ENCODE results near the gene RBM10. TPM values are rescaled to one million over a fixed set of nuclear protein-coding genes. Genes with fewer than 3 reads are reported as not detected.

RBM10 gene
- total and polyA plus RNA-seq, 2 donors (not counting 3 experiments of a cell fraction or from before 2014, with no cell fraction given), result 37.3 to 51.5 TPM

GRCh38 chrX:47235691-47236103 lies 90.7 kb downstream of the RBM10 start:
- H3K36me3 ChIP-seq (ENCODE audit: control insufficient read depth in 2 of 2, extremely low read depth in 1 of 2, insufficient read depth in 2 of 2, low read length in 2 of 2), result peaks cover 0 to 8% of the 10 kb centered on the region in 2 experiments
- intact Hi-C loops (cut with micrococcal nuclease) (no loop called here), dilution Hi-C loops (cut with MboI; ENCODE audit: extremely low pct_ligation_motif_present, low sequenced_read_pairs) (no loop called here)
- H3K4me1 ChIP-seq (ENCODE audit: control insufficient read depth, extremely low read depth, insufficient read depth, low read length), result peaks cover 3% of the 10 kb centered on the region
- H2AFZ ChIP-seq (ENCODE audit: low read depth, low read length), result no peak overlapping the region
- FAIRE-seq, result no peak
- H3K79me2 ChIP-seq (ENCODE audit: control insufficient read depth, insufficient read depth, low read length), result peaks cover 8% of the 10 kb centered on the region
- H4K20me1 ChIP-seq (replicated peaks; ENCODE audit: control insufficient read depth, extremely low read depth, insufficient read depth, low read length), result no peaks in the 10 kb centered on the region
- TF ChIP-seq MYC (IDR thresholded peaks at IDR 0.05; ENCODE audit: low read depth, low read length), result no peak
- no peak for TF ChIP-seq FOS (IDR thresholded peaks at IDR 0.05; ENCODE audit: borderline replicate concordance, insufficient read depth, low read length)
- TF ChIP-seq POLR2A (IDR thresholded peaks at IDR 0.05; ENCODE audit: low read depth, low read length), result no peak
- no peak for TF ChIP-seq CTCF (IDR thresholded peaks at IDR 0.05; ENCODE audit: extremely low read depth in 1 of 2, insufficient read depth in 1 of 2, low read depth in 1 of 2, low read length in 2 of 2)
- TF ChIP-seq JUN (IDR thresholded peaks at IDR 0.05; ENCODE audit: borderline replicate concordance, insufficient read depth, insufficient read length, low read depth), result no peak
- no peak for TF ChIP-seq EZH2 (IDR thresholded peaks at IDR 0.05; ENCODE audit: borderline replicate concordance, low read depth, low read length, severe bottlenecking)
- no peak for TF ChIP-seq POLR2AphosphoS5 (IDR thresholded peaks at IDR 0.05; ENCODE audit: insufficient read depth, low read depth, low read length)
- TF ChIP-seq MAX (IDR thresholded peaks at IDR 0.05; ENCODE audit: insufficient read depth, insufficient read length), result no peak
- no peak for TF ChIP-seq GATA2 (IDR thresholded peaks at IDR 0.05; ENCODE audit: insufficient read depth, insufficient read length, low read depth, low read length)
- H3K9me1 ChIP-seq (replicated peaks; ENCODE audit: control insufficient read depth, extremely low read depth, insufficient read depth, low read length), result no peaks in the 10 kb centered on the region
- ChIA-PET POLR2A (no interaction called here), CTCF (no interaction called here)
- H3K4me2 ChIP-seq (ENCODE audit: insufficient read depth, low read length), result no peak overlapping the region
- no peak overlapping the region for H3K9ac ChIP-seq (replicated peaks; ENCODE audit: extremely low read depth, insufficient read depth, low read length)
- no peaks in the 10 kb centered on the region for H3K9me3 ChIP-seq (replicated peaks; ENCODE audit: control insufficient read depth, insufficient read depth, low read length)
- no peak for DNase-seq (ENCODE audit: low read depth, low spot score)
- H3K4me3 ChIP-seq (replicated peaks in 1 of 3; ENCODE audit: insufficient read depth in 1 of 3, low read depth in 1 of 3, low read length in 3 of 3), result no peak overlapping the region
- no peaks in the 10 kb centered on the region for H3K27me3 ChIP-seq (ENCODE audit: control insufficient read depth in 2 of 2, insufficient read depth in 2 of 2, low read length in 2 of 2)
- no TSS peak for BruUV-seq (replicated peaks)
- H3K27ac ChIP-seq (ENCODE audit: insufficient read depth, low read depth, low read length), result no peak overlapping the region

Small RNA genes lying within 50 kb of the gene (small RNA-seq; reads per million reads assigned to genes)
- 0.88 reads per million for gene RNU12-2P (ENCODE audit: insufficient read depth, insufficient read length, low read depth, low replicate concordance)

Other genes with a start within 250 kb of the RBM10 start
- 16.3 and 18.4 TPM in 2 replicates for gene JADE3, start 232.8 kb upstream of the RBM10 start, total RNA-seq
- gene JADE3, start 232.8 kb upstream of the RBM10 start, polyA plus RNA-seq, result 3.7 and 4.9 TPM in 2 replicates
- gene RGN, start 66.8 kb upstream of the RBM10 start, total RNA-seq, result 0.73 and 1.4 TPM in 2 replicates
- 0.27 and 0.58 TPM in 2 replicates for gene RGN, start 66.8 kb upstream of the RBM10 start, polyA plus RNA-seq
- gene NDUFB11, start 519 bp upstream of the RBM10 start, total RNA-seq, result 65.2 and 79.8 TPM in 2 replicates
- 88.0 and 110 TPM in 2 replicates for gene NDUFB11, start 519 bp upstream of the RBM10 start, polyA plus RNA-seq
- gene UBA1, start 48.6 kb downstream of the RBM10 start, total RNA-seq, result 236 and 237 TPM in 2 replicates
- 297 and 332 TPM in 2 replicates for gene UBA1, start 48.6 kb downstream of the RBM10 start, polyA plus RNA-seq
- gene CDK16, start 73.5 kb downstream of the RBM10 start, total RNA-seq, result 99.2 and 99.9 TPM in 2 replicates
- 149 and 182 TPM in 2 replicates for gene CDK16, start 73.5 kb downstream of the RBM10 start, polyA plus RNA-seq
- gene USP11, start 87.8 kb downstream of the RBM10 start, total RNA-seq, result 34.7 and 36.4 TPM in 2 replicates
- gene USP11, start 87.8 kb downstream of the RBM10 start, polyA plus RNA-seq, result 20.7 and 24.0 TPM in 2 replicates
- not detected in 2 replicates for gene ZNF157, start 225.4 kb downstream of the RBM10 start, total RNA-seq
- gene ZNF157, start 225.4 kb downstream of the RBM10 start, polyA plus RNA-seq, result not detected in 2 replicates

Data from endothelial cell of umbilical vein (primary cell).